Nasal cavity respiratory epithelium epithelial cell of viscerocranial mucosa (primary cell): ENCODE results near the gene ATRN. TPM values are rescaled to one million over a fixed set of nuclear protein-coding genes. Genes with fewer than 3 reads are reported as not detected.

Source experiments
- total RNA-seq: library from RNA; depleted of rRNA; stranded (reverse); fragments of >200 nt; gene quantifications from 2 replicates; pipeline ENCODE4 v1.2.3, GENCODE V29; 2014

ATRN gene
- 52.3 and 91.4 TPM in 2 replicates for total RNA-seq

DNA sequence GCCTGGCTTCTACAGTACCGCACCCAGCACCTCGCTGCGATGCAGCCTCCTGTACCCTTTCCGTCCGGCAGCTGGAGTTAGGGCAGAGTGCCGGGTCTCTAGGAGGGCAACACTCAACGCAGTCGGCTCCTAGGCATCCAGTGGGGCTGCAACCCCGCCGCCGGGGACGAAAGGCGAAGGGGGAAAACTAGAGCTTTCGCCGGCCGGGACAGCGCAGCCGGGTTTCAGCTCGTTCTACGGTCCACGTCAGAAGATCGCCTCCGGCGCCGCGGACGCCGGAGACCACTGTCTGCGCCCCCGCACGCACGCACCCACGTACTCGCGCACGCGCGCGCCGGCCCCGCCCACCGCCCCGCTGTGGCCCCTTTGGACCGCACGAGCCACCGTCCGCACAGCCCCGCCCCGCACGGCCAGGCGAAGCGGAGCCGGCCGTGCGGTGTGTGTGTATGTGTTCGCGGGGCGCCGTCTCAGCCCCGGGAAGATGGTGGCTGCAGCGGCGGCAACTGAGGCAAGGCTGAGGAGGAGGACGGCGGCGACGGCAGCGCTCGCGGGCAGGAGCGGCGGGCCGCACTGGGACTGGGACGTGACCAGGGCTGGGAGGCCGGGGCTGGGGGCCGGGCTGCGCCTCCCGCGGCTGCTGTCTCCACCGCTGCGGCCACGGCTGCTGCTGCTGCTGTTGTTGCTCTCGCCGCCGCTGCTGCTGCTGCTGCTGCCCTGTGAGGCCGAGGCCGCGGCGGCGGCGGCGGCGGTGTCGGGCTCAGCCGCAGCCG is at the start of gene ATRN:
ATRN (plus strand) TSS at position 392 of the 770 bp plus-strand sequence; CDS start at position 482, 90 bp downstream.

DNA sequence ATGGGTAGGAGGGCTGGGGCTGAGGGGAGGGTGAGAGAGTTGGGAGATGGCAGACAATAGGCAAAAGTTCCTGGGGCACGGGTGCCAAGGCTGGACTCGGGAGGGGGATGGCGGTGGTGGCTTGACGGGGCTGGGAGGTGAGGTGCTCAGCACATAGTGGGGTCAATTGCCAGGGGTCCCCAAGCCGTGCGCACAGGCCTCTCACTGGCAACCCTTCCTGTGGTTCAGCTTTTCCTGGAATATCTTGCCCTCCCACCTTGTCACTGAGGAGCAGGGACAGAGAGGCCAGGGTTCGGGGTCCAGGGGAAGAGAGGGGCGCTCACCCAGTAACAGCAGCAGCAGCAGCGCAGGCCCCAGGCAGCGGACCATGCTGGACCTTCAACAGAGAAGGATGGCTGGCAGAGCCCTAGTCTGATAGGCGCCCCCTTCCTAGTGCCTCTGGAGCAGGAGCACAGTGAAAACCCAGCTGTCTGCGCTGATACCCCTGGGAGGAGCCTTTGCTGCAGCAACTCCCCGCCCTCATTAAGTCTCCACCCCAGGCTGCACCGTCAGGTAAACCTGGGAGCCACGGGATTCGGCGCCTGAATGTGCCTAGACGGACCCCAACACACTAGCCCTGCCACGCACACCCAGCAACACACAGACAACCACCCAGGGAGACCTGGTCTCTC is 192.3 kb downstream of the ATRN start, which contains the start of gene GFRA4:
GFRA4 (minus strand) TSS at position 369 of the 671 bp plus-strand sequence; CDS start at position 369, 0 bp downstream.

DNA sequence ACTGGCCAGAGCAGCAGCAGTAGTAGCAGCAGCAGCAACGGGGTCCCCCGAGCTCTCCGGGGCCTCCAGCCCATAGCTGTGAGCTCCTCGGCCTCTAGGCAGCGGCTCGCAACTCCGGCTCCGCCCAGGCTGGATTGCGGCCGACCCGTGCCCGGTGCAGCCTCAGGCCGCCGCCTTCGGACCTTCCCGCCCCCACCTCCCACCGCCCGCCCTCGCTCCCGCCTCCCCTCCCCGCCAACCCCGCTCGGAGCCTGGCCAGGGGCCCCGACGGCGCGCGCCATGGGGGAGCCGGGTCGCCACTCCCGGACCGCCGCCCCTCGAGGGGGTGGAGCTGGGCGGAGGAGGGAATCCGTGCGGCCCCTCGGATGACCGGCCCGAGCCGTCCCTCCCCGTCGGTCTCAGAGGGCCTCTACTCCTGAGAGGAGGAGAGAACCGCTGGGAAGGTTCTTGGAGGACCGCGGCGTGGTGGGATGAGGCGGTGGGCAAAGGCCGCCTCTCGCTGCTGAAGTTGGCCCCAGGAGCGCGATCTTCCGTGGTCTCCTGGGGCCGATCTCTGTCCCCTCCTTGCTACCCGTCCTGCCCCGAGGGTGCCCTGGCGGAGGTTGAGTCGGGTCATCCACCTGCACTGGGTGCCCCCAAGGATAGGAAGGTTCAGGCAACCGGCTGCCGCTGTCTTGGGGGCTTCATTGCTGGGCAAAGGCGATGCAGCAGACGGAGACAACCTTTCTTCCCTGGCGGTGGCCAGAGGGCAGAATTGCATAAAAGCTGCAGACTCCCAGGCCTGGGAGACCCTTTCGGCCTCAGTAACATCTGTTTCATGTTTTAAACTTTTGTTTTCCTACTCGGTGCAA is 211.3 kb downstream of the ATRN start, which contains the start of gene ADAM33:
ADAM33 (minus strand) TSS at position 80 of the 851 bp plus-strand sequence; CDS start at position 74, 6 bp downstream.

Other genes starting within 250 kb of the ATRN start
- gene SLC4A11, start 231.8 kb upstream of the ATRN start, total RNA-seq, result 4.1 and 5.1 TPM in 2 replicates
- 6.5 and 19.9 TPM in 2 replicates for gene DNAAF9, start 63.3 kb upstream of the ATRN start, total RNA-seq
- not detected in 2 replicates for gene GFRA4, start 192.4 kb downstream of the ATRN start, total RNA-seq
- not detected in 2 replicates for gene ADAM33, start 211.0 kb downstream of the ATRN start, total RNA-seq
- not detected in 2 replicates for gene SIGLEC1, start 241.6 kb downstream of the ATRN start, total RNA-seq